GM19193 (cell line): ENCODE measurements around the gene SIPA1L3.

Source experiments
- POLR2A ChIP-seq: IDR thresholded peaks from 4 replicates; pipeline ENCODE4 v1.6.1; 2011; ENCODE audit not compliant: insufficient read depth, insufficient read length; ENCODE audit errors: extremely low read depth

The SIPA1L3 gene

DNA sequence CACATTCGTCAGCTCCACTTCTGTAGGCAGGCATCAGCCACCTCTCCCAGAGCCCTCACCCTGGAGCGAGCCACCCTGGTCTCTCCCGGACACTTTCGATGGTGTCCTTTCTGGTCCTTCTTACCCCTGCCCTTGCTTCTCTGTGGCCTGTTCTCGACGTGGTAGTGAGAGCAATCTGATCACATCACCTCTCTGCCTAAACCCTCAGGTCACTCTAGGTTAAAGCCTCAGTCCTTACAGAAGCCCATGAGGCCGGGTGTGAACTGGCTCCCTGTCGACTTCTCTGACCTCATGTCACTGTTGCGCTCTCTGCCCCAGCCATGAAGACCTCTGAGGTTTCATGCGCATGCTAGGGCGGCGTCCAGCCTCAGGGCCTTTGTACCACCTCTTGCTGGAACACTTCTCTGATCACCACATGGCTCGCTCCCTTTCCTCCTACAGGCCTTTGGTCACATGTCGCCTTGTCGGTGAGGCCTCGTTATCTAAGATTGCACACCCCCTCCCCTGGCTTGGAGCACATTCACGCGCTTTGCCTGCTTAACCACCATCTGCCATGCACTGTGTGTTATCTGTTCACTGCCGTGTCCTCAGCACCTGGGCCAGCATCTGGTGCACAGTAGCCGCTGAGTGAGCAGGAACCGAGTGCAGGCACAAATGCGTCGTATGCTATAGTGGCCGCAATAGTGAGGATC lies 215.5 kb downstream of the SIPA1L3 start:
- no peak for TF ChIP-seq POLR2A

DNA sequence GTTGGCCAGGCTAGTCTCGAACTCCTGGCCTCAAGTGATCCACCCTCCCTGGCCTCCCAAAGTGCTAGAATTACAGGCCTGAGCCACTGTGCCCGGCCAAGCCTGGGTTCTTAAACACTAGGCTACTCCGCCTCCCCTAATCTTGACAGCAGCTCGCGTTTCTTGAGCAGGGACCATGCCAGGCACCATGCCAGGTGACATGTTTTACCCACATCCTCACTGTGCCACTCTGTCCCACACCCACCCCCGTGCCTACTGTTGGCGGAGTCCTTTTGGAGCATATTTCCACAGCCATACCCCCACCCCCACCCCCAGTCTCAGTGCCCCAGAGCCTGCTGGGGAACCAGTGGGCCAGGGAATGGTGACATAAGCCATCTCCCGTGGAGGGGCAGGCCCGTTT lies 218.2 kb downstream of the SIPA1L3 start:
- TF ChIP-seq POLR2A, result no peak

DNA sequence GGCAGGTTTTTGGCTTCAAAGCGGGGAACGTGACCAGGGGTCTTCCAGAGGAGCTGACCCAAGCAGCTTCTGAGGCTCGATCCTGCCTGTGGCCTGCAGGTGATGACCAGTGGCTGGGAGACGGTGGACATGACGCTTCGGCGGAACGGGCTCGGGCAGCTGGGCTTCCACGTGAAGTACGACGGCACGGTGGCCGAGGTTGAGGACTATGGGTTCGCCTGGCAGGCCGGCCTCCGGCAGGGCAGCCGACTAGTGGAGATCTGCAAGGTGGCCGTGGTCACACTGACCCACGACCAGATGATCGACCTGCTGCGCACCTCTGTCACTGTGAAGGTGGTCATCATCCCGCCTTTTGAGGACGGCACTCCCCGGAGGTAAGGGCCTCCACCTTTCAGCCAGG lies 223.4 kb downstream of the SIPA1L3 start:
- TF ChIP-seq POLR2A, result no peak

DNA sequence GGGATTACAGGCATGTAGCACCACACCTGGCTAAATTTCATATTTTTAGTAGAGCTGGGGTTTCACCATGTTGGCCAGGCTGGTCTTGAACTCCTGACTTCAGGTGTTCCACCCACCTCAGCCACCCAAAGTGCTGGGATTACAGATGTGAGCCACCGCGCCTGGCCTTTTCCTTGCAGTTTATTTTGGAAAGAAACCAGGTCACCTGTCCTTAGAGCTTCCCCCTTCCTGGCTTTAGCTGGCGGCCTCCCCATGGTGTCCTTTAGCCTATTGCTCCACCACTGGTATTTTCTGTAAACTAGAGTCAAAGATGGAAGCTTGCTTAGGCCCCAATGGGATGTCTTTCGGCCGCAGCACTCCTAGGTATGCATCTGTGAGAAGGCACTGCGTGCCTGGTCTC lies 225.8 kb downstream of the SIPA1L3 start:
- TF ChIP-seq POLR2A, result no peak

DNA sequence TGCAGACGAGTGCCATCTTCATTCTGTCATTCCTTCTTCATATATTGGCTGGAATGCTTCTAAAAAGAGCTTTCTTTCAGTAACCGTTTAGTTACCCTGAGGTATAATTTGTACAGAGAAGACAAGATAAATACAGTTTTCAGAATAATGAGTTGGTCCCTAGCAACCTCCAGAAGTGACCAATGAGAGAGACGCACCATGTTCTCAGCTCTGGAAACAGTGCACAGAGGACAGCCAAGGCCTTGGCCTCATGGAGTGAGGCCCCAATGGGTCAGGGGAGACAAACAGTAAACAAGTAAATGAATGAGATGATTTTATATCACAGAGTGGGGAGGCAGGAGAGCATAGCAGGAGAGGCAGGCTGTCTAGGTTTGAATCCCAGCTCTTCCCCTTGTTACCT lies 226.3 kb downstream of the SIPA1L3 start:
- TF ChIP-seq POLR2A, result no peak

DNA sequence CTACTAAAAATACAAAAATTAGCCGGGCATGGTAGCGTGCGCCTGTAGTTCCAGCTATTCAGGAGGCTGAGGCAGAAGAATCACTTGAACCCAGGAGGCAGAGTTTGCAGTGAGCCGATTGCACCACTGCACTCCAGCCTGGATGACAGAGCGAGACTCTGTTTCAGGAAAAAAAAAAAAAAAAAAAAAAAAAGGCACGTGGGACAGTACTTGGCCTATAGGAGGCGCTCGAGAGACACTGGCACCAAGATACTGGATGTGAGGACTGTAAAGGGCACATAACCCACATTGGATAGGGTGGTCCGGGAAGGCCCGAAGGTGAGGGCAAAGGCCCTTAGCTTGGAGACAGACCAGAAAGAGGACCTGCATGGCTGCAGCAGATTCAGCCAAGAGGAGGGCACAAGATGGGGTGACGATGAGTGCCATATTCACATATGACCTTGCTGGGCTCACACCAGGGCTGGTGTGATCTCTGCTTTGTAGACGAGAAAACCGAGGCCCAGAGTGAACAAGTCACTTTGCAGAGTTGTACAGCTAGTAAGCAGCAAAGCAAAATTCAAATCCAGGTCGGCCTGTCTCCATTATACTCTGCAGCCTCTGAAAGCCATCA lies 227.6 kb downstream of the SIPA1L3 start:
- no peak for TF ChIP-seq POLR2A

DNA sequence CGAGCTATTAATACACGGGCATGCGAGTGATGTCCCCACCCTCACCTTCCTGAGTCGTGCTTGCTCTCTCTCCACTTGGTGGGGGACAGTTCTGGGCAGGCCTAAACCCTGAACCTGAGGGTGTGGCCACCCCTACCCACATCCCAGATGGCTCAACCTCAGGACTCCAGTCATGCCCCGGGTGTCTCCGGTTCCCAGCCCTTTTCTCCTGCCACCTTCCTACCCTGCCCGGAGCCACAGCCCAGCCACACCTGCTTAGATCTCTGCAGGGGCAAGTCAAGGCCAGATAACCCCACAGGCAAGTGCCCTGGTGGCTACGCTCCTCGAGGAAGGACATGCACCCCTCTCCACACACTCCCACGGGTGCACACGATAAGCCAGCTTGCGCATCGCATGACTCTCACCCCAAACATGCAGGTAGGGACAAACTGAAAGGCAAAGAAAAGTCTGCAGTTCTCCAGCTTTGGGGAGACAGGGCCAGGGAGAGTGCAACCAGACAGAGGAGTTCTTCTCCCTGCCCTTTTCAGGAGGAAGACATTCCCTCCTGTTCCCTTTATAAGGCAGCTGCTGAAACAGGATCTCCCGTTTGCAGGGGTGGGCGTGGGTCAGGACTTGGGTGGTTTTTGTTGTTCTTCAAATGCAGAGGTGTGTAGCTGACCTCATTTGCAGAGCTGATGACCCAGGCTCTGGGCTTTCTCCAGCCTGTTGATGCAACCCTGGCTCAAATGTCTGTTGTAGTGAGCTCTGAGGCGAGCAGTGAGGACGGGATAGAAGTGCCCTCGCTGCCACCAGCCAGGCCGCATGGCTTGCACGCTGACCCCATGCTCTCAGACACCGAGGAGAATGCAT lies 228.4 kb downstream of the SIPA1L3 start:
- no peak for TF ChIP-seq POLR2A

DNA sequence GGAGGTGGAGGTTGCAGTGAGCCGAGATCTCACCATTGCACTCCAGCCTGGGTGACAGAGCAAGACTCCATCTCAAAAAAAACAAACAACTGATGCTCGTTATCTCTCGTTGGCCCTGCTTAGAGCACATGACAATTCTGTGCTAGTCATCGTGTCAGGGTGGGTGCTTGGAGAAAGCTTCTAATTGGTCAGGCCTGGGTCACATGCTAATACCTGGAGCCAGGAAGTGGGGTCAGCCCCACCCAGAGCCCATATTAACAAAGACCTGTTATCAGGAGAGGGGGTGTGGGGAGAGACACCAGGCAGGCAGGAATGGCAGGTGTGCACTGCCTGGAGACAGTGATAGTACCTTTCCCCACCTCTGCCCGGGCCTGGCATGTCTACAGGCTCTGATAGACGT lies 232.1 kb downstream of the SIPA1L3 start:
- TF ChIP-seq POLR2A, result no peak

DNA sequence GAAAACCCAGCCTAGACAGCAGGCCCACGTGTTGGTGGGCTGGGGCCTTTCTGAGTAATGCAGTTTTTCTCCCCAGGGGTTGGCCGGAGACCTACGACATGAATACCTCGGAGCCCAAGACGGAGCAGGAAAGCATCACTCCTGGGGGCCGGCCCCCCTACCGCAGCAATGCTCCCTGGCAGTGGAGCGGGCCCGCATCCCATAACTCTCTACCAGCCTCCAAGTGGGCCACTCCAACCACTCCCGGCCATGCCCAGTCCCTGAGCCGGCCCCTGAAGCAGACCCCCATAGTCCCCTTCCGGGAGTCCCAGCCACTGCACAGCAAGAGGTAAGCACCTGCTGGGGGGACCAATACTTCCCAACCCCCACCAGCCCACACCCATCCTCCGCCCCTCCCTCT lies 234.1 kb downstream of the SIPA1L3 start:
- TF ChIP-seq POLR2A, result no peak

DNA sequence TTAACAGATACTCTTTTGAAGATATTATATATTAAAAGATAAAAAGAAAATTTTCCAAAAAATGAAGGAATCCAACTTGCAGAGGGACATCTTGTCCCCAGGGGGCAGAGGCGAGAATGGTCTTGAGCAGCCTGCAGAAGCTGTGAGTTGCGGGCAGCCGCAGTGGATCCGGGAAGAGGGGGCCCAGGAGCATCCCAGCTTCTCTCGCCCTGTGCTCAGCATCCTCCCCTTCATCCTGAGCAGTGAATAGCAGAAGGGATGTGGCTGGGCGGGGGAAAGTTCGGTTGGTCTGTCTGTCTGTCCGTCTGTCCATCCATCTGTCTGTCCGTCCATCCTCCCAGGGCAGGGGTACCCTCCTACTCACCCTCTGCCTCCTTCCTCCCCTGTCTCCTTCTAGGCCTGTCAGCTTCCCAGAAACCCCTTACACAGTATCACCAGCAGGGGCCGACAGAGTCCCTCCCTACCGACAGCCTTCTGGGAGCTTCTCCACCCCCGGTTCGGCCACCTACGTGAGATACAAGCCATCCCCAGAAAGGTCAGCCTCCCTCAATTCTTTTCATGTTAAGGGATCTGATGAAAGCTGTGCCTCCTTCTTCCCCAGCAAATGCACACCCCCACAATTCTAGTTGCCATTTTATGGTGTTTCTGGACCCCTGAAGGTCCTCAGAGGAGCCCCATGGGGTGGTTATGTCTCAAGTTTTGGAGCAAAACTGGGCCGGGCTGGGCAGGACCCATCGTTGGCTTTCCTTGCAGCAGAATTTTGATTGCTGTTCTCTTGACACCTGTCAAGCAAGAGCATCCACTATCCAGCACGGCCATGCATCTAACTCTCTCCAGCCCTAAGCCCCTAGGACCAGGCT lies 235.4 kb downstream of the SIPA1L3 start:
- no peak for TF ChIP-seq POLR2A

DNA sequence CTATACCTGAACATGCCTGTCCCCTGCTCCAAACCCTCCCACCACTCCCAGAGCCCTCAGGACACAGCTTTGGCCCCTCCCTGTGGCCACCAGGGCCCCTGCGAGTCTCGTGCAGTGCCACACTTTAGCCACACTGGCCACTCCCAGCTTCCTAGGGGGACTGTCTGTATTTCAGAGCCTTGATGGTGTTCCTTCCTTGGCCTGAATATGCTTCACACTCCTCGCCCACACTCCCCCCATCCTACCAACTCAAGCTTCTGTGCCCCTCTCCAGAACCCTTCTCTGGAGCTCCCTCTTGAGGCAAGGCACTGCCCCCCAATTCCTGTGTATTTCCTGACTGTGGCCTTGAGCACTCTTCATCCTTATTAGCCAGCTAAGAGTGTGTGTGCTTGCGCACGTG lies 236.8 kb downstream of the SIPA1L3 start:
- no peak for TF ChIP-seq POLR2A

DNA sequence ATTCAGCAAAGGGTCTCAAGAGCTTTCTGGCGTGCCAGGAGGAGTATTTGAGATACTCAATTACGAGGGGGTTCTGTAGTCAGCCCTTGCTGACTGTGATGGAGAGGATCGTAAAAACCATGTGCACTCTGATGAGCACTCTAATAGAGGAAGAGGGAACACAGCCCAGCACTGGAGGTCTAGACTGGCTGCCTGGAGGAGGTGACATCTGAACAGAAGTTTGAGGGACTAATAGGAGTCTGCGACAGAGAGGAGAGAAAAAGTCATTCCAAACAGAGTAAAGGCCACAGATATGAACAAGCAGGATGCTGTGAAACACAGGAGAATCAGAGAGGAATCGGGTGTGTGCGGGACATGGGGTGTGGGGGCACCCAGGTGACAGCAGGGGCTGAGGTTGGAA lies 237.7 kb downstream of the SIPA1L3 start:
- no peak for TF ChIP-seq POLR2A

DNA sequence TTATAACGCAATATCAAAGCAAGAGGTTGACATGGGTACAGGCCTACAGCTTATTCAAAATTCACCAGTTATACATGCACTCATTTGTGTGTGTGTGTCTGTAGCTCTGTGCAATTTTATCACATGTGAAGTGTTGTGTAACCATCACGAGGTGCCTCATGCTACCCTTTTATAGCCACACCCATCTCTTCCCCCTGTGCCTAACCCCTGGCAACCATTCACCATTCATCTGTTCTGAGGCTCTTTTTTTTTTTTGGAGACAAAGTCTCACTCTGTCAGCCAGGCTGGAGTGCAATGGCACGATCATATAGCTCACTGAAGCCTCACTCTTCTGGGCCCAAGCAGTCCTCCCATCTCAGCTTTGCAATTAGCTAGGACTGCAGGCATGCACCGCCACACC lies 238.6 kb downstream of the SIPA1L3 start:
- no peak for TF ChIP-seq POLR2A

DNA sequence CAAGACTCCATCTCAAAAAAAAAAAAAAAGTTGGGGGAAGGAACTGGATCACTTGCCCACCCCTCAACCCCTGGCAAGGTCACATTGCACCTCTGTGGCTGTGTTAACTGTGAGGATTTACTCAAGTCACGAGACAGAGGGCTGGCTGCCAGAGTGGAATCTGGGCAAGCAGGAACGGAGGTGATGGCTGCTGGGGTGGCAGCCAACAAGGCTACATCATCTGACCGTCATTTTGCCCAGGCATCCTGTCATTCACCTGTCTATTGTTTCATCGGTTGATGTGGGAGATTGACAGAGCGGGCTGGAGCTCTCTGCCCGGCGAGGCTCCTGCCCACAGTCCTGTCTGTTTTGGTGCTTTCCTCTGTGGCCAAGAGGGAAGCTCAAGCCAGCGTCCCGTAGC lies 241.3 kb downstream of the SIPA1L3 start:
- TF ChIP-seq POLR2A, result no peak

DNA sequence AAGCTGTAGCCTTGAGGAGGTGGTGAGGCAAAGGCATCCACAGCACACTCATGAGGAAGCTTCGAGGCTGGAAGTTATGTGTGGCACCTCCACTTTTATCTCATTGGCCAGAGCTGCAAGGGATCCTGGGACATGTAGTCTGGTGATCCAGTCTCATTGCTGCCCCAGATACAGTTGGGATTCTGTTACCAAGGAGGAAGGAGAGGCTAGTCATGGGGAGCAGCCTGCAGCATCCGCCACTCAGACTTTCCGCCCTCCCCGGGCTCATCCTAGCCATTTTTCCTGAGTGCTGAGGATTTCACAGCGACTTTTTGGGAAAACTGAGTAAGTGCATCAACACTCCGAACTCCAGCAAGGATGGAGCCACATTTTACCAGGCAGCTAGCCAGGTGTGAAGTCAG lies 242.7 kb downstream of the SIPA1L3 start:
- TF ChIP-seq POLR2A, result no peak
